ENCODE measurements around the gene VPS13D. TPM values are rescaled to one million over a fixed set of nuclear protein-coding genes. Genes with fewer than 3 reads are reported as not detected.

Gene VPS13D
- total and polyA plus RNA-seq, 2 donors (not counting 3 experiments of a cell fraction or from before 2014, with no cell fraction given): 13.6 to 48.5 TPM

GRCh38 chr1:12505231-12505630, 275.4 kb downstream of the VPS13D start:
- Histone ChIP-seq H3K4me1 (ENCODE audit: control insufficient read depth, extremely low read depth, insufficient read depth, low read length) (peaks cover 14% of the 10 kb centered on the region), H3K79me2 (ENCODE audit: control insufficient read depth, insufficient read depth, low read length) (no peaks in the 10 kb centered on the region), H3K27me3 (ENCODE audit: control insufficient read depth in 2 of 2, insufficient read depth in 2 of 2, low read length in 2 of 2) (no peaks in the 10 kb centered on the region), H3K9me1 (replicated peaks; ENCODE audit: control insufficient read depth, extremely low read depth, insufficient read depth, low read length) (no peaks in the 10 kb centered on the region), H3K4me2 (ENCODE audit: insufficient read depth, low read length) (no peak overlapping the region), H3K27ac (ENCODE audit: insufficient read depth, low read depth, low read length) (no peak overlapping the region), H3K9me3 (replicated peaks; ENCODE audit: control insufficient read depth, insufficient read depth, low read length) (no peaks in the 10 kb centered on the region), H4K20me1 (replicated peaks; ENCODE audit: control insufficient read depth, extremely low read depth, insufficient read depth, low read length) (no peaks in the 10 kb centered on the region), H3K36me3 (ENCODE audit: control insufficient read depth in 2 of 2, extremely low read depth in 1 of 2, insufficient read depth in 2 of 2, low read length in 2 of 2) (peaks cover 0 to 7% of the 10 kb centered on the region in 2 experiments), H2AFZ (ENCODE audit: low read depth, low read length) (no peak overlapping the region), H3K4me3 (replicated peaks in 1 of 3; ENCODE audit: insufficient read depth in 1 of 3, low read depth in 1 of 3, low read length in 3 of 3) (no peak overlapping the region), H3K9ac (replicated peaks; ENCODE audit: extremely low read depth, insufficient read depth, low read length) (no peak overlapping the region)
- BruUV-seq (replicated peaks): no TSS peak
- CTCF ChIA-PET: no interaction called here
- dilution Hi-C loops (cut with MboI; ENCODE audit: extremely low pct_ligation_motif_present, low sequenced_read_pairs): no loop called here
- POLR2A ChIA-PET: no interaction called here
- intact Hi-C loops (cut with micrococcal nuclease): no loop called here
- DNase-seq (ENCODE audit: low read depth, low spot score): no peak
- FAIRE-seq: no peak
- TF ChIP-seq EZH2 (IDR thresholded peaks at IDR 0.05; ENCODE audit: borderline replicate concordance, low read depth, low read length, severe bottlenecking) (no peak), POLR2A (IDR thresholded peaks at IDR 0.05; ENCODE audit: low read depth, low read length) (no peak), MYC (IDR thresholded peaks at IDR 0.05; ENCODE audit: low read depth, low read length) (no peak), CTCF (IDR thresholded peaks at IDR 0.05; ENCODE audit: extremely low read depth in 1 of 2, insufficient read depth in 1 of 2, low read depth in 1 of 2, low read length in 2 of 2) (no peak), GATA2 (IDR thresholded peaks at IDR 0.05; ENCODE audit: insufficient read depth, insufficient read length, low read depth, low read length) (no peak), POLR2AphosphoS5 (IDR thresholded peaks at IDR 0.05; ENCODE audit: insufficient read depth, low read depth, low read length) (no peak), FOS (IDR thresholded peaks at IDR 0.05; ENCODE audit: borderline replicate concordance, insufficient read depth, low read length) (no peak), JUN (IDR thresholded peaks at IDR 0.05; ENCODE audit: borderline replicate concordance, insufficient read depth, insufficient read length, low read depth) (no peak), MAX (IDR thresholded peaks at IDR 0.05; ENCODE audit: insufficient read depth, insufficient read length) (no peak)

Data from endothelial cell of umbilical vein (primary cell).